Transverse colon (tissue), 3 donors: ENCODE data around the gene ERGIC1.
"Not testable (repeated sequence)": the region's sequence is repeated elsewhere in the genome, so short reads cannot be mapped to it uniquely, and the experiment has no call there.

Source experiments
- POLR2A ChIP-seq: fragments of 450-650 bp; IDR thresholded peaks from one replicate; pipeline ENCODE4 v1.6.1; 2016; ENCODE audit warnings: antibody characterized with exemption, mild to moderate bottlenecking, moderate library complexity
- TF ChIP-seq, protein P1 (sequence below), 5 experiments: fragments of 200-600 bp in 3 of 5; fragments of 450-650 bp in 2 of 5; sonication (generic) in 3 of 5; IDR thresholded peaks; 1 replicate in 2 of 5; 2 replicates in 3 of 5; pipeline ENCODE4 v1.5.1; 2016 to 2017; ENCODE audit warnings: antibody characterized with exemption in 5 of 5, inconsistent platforms in 3 of 5, mild to moderate bottlenecking in 2 of 5, moderate library complexity in 1 of 5

DNA sequence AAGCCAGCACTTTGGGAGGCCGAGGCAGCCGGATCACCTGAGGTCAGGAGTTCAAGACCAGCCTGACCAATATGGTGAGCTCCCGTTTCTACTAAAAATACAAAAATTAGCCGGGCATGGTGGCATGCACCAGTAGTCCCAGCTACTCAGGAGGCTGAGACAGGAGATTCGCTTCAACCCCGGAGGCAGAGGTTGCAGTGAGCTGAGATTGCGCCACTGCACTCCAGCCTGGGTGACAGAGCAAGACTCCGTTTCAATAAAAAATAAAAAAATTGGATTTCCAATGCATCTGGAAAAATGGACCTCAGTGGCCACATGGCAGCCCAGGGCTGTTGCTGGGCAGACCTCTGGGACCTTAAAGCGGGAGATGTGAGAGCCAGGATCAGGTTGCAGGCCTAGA is 17.2 kb downstream of the ERGIC1 start:
- TF ChIP-seq, protein P1, sequence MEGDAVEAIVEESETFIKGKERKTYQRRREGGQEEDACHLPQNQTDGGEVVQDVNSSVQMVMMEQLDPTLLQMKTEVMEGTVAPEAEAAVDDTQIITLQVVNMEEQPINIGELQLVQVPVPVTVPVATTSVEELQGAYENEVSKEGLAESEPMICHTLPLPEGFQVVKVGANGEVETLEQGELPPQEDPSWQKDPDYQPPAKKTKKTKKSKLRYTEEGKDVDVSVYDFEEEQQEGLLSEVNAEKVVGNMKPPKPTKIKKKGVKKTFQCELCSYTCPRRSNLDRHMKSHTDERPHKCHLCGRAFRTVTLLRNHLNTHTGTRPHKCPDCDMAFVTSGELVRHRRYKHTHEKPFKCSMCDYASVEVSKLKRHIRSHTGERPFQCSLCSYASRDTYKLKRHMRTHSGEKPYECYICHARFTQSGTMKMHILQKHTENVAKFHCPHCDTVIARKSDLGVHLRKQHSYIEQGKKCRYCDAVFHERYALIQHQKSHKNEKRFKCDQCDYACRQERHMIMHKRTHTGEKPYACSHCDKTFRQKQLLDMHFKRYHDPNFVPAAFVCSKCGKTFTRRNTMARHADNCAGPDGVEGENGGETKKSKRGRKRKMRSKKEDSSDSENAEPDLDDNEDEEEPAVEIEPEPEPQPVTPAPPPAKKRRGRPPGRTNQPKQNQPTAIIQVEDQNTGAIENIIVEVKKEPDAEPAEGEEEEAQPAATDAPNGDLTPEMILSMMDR (IDR thresholded peaks at IDR 0.05) = not testable (repeated sequence)
- TF ChIP-seq POLR2A = not testable (repeated sequence)
